ENCODE measurements around the gene RGS3.

RGS3 gene

DNA sequence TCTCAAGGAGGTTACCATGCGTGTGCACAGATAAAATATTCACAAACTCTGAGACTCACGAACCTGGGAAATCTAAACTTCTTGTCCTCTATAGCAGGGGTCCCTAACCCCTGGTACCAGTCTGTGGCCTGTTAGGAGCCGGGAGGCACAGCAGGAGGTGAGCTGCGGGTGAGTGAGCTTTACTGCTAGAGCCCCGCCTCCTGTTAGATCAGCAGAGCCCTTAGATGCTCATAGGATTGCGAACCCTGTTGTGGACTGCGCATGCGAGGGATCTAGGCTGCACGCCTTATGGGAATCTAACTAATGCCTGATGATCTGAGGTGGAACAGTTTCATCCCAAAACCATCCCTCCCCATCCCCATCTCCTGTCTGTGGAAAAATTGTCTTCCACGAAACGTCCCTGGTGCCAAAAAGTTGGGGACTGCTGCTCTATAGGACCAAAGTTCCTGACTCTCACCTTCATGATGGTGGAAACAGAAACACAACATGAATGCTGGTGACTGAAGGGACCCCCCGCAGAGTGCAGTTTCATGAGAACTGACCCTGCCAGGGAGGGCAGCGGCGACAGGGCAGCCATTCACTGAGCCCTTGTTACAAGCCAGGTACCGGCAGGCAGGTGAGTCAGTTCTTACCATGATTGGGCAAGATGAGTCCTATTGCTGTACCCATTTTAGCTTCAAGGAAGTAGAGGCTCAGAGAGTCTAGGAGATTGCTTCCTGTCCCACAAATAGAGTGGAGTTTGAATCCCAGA is 181.9 kb downstream of the RGS3 start:
- DNase-seq: no peak

DNA sequence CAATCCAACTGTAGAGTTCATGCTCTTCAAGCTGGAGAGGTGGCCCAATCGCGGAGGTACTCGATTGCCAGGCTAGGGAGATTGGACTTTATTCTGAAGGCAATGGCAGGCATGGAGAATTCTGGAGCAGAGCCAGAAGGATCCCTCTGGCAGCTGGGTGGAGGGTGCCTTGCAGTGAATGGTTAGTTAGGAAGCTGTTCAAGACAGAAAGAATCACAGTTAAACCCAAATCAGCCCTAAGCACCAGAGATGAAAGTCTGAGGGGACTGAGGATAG is 182.4 kb downstream of the RGS3 start:
- DNase-seq: no peak

DNA sequence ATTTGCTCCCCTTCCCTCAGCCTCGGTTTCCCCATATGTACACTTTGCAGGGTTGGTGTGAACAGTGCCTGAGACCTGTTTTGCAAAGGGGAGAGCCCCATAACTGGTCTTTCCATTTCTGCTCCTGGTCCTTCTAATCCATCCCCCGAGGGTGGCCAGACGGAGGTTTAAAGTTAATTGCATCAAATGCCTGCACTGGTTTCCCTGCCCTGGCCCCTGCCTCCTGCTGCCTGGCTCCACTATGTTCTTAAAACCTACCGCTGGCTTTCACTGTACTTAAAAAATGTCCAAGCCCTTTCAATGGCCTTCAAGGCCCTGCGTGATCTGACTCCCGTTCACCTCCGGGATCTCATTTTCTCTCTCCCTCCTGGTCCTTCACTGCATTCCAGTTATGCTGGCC is 183.0 kb downstream of the RGS3 start:
- DNase-seq: no peak
